Peyer's patch (tissue), 4 donors: ENCODE measurements around the gene LARP4B.

ENCODE experiments used
- CTCF ChIP-seq, 6 experiments: fragments of 450-650 bp in 4 of 6; fragments of 200-600 bp in 2 of 6; sonication (generic) in 1 of 6; IDR thresholded peaks; one replicate each; pipeline ENCODE4 v1.5.1; 2017 to 2019; ENCODE audit warnings: antibody characterized with exemption in 6 of 6, mild to moderate bottlenecking in 3 of 6, moderate library complexity in 1 of 6
- POLR2A ChIP-seq, 2 donors: fragments of 450-650 bp; IDR thresholded peaks; one replicate each; pipeline ENCODE4 v1.5.1; 2017; ENCODE audit warnings: antibody characterized with exemption in 2 of 2, mild to moderate bottlenecking in 2 of 2, moderate library complexity in 2 of 2

DNA sequence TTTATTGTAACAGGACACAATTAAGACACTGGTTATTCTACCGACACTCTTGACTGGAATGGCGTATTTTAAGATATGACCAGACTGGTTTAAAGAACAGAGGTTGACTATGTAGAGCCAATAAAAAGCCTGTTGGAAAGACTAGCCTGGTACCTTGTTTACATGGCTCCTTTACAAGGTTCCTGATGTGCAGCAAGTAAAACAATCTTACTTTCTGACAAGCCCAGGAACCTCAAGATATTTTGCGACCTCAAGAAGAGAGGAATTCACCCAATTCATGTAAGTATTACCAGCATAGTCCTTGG lies 14.1 kb downstream of the LARP4B start:
- no peak for TF ChIP-seq CTCF (IDR thresholded peaks at IDR 0.05)
- TF ChIP-seq POLR2A (IDR thresholded peaks at IDR 0.05): no peak
